AG08396 (cell line): Measurements from ENCODE around the gene PIH1D2.
A peak's percentile ranks its signal among the peaks of the same experiment; 100 is the strongest.
"Not testable (repeated sequence)": the region's sequence is repeated elsewhere in the genome, so short reads cannot be mapped to it uniquely, and the experiment has no call there.

Experiments
- DNase-seq: peaks from one replicate; pipeline ENCODE4 v3.0.0; 2012; ENCODE audit warnings: low spot score, mixed read lengths

Gene PIH1D2, protein sequence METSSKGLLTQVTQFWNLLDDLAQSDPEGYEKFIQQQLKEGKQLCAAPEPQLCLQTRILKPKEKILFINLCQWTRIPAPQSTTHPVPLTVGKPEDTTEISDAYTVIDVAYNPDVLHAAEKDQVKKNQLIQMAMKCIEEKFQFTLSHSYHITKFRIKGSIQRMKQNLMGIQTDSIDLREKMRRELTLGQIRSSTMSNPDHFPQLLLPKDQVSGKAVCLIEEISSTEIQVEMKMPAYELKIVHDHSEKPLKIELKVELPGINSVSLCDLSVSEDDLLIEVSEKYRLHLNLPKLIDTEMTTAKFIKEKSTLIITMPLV

DNA sequence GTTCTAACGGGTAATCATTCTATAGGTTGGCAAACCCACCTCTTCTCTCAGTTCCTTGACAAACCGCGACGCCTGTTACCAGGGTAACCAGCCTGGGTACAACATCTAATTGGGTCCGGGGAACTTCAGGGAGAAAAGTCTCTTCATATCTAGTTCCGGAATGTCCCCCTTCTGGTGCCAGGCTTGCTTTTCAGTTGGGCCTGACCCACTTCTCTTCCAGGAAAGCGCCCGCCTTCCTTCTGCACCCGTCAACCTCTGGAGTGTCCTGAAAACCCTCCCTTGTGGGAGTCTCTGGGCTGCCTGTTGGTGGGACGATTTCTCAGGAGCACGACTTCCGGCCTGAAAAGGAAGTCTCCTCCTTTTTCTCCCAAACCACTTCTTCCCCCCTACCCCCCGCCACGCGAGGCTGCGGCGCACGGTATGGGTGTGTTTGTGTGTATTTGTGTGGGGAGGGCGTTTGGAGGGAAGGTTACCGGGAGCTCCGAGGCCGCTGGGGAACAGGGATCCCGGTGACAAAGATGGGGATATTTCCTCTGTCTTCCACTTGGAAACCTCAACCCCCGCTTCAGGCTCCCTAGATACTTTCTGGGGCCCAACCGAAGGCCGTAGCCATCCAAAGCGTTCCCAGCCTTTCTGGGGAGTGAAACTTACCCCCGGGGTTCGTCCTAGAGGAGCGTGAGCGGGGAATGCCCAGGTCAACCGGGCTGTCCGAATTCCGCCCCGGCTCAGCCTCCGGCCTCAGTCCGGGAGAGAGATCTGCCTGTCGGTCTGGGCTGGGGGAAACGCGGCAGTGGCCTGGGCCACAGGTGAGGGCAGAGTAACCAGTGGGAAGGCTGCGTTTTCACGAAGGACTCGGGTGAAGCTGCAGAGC lies at the start of gene PIH1D2, which contains the start of gene NKAPD1:
Gene PIH1D2, minus strand, starts transcription at position 77 of the 871 bp plus-strand sequence. CDS start 843 bp downstream, outside the sequence.
Gene NKAPD1, plus strand, starts transcription at position 359 of the 871 bp plus-strand sequence. CDS start 1,276 bp downstream, outside the sequence.
- peak; percentile 73 for DNase-seq

DNA sequence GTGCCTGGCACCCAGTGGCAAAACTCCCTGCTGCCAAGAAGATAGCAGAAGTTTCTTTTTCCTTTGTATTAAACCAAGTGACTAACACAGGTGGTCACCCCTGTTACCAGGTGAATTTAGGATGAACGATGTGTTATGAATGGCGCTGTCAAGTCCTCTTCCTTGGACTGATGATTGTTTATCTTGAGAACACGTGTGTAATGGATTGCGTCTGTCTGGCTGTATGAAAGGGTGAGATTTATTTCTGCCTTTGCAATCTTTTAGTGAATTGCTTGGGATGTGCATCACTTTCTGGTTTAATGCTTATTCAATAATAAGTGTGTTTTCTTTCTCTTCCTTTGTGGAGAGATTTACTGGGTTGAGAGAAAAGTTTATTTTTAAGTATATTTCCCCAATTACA lies 49.3 kb upstream of the PIH1D2 start:
- DNase-seq = no peak

DNA sequence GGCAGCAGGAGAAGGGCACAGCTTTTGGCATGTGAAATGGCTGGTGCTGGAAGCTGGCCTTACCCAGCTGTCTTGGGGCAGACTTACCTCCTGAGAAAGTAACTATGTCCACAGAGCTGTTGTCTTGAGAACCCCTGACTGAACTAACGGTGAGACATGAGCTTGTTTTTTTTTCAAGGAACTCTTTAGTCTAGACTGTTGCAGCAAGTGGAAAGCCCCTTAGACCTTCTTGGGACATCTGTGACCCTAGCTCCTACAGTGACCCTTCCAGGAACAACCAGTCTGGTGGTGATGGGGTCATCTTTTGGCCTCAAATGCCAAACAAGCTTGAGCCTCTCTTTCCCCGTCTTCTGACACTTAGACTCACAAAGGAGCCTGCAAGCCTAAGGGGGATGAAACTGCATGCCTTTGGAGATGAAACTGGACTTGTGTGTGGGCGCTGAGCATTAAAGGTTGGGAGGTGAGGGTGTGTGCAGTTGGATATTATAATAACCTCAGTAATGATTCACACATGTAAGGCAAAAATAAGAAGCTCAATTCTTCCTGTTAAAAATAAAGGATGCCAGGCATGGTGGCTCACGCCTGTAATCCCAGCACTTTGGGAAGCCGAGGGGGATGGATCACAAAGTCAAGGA lies 48.3 kb upstream of the PIH1D2 start:
- no peak for DNase-seq

- DNase-seq = no peak
Measured at GRCh38 chr11:112118176-112118575, 44.4 kb upstream of the PIH1D2 start.

GRCh38 chr11:112115386-112115785 lies 41.6 kb upstream of the PIH1D2 start:
- no peak for DNase-seq

- no peak for DNase-seq
Measured at GRCh38 chr11:112114460-112114859, 40.6 kb upstream of the PIH1D2 start.

DNA sequence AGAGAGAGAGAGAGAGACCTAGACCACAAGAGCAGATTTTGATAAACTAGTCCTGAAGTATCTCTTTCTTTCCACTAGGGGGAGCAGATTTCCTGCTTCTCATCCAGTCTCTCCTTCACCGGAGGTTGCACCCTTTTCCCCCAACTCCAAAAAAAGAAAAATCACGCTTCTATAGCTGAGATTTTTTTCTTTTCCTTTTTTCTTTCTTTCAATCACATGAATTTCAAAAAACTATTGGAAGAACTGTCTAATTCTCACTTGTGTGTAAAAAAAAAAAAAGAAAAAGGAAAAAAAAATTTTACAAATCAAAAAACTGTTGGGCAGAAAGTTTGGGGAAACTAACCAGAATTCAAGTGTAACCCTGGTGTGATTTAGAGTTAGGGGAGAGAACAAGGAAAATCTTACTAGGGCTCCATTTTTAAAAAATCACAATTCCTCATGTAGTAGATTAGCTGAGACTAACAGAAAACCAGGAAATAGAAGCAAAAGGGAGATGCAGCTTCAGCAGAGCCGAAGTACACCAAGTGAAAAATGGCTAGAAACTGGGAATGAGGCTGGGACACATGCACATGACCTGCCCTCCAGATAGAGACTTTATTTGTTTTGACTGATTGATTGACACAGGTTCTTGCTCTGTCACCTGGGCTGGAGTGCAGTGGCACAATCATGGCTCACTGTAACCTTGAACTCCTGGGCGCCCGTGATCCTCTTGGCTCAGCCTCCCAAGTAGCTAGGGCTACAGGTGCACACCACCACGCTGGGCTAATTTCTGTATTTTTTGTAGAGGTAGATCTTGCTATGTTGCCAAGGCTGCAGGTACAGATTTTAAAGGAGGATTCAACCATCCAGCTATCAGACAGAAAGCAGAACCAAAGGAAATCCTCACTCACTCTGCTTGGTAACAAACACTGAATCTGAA lies 40.0 kb upstream of the PIH1D2 start:
- peak; percentile 53 for DNase-seq

- DNase-seq = no peak
Measured at GRCh38 chr11:112106070-112106469, 32.3 kb upstream of the PIH1D2 start.

- DNase-seq = no peak
Measured at GRCh38 chr11:112103446-112103845, 29.6 kb upstream of the PIH1D2 start.

GRCh38 chr11:112100462-112100861 lies 26.6 kb upstream of the PIH1D2 start:
- DNase-seq = peak; percentile 44

GRCh38 chr11:112097734-112098528 lies 24.1 kb upstream of the PIH1D2 start:
- DNase-seq = no peak

DNA sequence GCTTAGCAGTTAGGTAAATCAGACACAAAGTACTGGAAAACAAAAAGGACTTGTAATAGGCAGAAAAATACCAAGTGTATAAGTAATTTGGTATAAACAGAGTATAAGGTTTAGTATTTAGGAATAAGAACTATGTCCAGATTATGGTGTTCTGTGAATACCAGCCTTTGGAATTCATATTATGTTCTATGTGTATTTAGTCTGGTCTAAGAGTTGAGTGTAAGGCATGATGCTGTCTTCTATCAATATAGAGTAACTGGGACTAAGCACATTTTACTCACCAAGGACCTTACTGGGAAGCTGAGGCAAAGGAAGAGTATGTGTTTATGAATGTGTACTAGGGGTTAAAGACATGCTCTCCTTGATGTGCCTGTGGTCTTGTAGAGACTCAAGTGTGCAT lies 22.4 kb upstream of the PIH1D2 start:
- DNase-seq = peak; percentile 15

DNA sequence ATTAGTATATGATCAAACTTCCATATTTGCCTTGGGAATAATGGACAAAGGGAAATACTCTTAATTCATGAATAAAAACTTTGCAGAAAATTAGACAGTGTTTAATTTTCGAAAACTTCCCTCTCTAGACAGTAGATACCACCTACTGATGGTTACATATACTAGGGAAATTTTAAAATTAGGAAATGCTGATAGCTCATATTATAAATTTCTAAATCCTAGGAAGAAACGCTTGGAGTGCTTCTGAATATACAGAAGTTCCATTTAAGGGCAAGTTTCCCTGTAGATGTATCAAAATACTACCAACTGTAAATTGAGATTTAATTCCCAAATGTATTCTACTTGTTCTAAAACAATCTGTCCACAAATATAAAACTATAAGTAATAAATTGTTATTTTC lies 21.5 kb upstream of the PIH1D2 start:
- DNase-seq = not testable (repeated sequence)

DNA sequence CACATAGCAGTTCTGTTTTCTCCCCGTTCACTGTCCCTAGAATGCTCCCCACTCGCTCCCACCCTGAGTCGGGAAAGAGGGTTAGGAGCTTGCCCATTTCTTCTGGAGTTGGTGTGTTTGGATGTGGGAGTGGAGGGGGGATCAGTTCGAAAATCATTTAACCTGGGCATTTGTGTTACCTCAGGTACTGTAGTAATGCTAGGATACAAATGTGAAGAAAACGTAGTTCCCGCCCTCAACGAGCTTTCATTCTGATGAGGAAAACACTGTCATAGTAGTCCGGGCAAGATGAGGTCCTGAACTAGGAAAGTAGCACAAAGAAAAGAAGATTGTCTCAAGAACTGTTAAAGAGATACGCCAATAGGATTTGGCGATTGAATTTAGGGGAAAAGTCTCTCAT lies 13.4 kb upstream of the PIH1D2 start:
- peak; percentile 11 for DNase-seq

DNA sequence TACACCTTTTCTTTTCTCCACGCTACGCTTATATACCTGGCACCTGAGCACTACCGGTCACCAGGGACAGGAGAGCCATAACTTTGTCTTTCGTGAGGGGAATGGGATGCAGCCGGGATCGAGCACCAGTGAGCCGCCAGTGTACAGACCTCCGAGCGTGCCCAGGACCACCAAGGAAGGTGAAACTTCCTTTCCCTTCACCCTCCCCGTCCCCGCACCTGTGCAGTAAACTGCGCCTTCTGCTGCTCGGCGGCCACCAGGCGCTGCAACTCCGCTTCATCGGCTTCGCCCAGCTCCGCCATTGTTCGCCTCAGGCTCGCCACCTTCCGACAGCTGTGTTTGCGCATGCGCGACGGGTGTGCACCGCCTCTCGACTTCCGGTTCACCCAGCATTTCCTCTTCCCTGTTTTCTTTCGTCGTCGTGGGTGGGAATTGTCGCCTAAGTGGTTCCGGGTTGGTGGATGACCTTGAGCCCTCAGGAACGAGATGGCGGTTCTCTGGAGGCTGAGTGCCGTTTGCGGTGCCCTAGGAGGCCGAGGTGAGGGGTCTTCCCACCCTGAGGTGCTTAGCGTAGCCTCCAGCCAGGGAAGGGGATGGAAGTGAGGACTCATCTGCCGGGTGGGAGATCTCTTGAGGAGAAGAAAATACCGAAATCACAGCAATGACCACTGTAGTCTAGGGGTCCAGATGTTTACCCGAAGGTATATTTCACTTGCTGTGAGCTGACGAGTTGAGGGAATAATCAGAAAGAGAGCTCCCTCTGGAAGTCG lies 12.8 kb upstream of the PIH1D2 start, which contains the start of the genes SDHD and TIMM8B:
Gene SDHD, plus strand, starts transcription at position 452 of the 770 bp plus-strand sequence. Its CDS starts 35 bp downstream, at position 487.
Gene TIMM8B, minus strand, starts transcription at position 335 of the 770 bp plus-strand sequence. Its CDS starts 33 bp downstream, at position 302.
- DNase-seq = peak; percentile 95

GRCh38 chr11:112085822-112086421 lies 12.1 kb upstream of the PIH1D2 start:
- peak; percentile 52 for DNase-seq

DNA sequence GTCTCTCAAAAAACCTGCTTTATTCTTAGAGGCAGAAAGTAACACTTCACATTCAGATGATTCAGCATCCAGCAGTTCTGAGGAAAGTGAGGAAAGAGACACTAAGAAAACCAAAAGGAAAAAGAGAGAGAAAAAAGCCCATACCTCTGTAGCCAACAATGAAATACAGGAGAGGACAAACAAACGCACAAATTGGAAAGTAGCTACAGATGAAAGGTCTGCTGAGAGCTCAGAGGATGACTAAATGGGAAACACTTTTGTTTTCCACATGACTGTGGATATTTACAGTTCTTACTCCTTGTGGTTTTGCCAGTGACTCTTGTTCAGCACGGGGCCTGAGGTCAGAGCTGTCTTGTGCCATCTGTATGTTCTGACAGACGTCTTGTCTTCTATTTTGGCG lies 8.9 kb upstream of the PIH1D2 start:
- peak; percentile 58 for DNase-seq

GRCh38 chr11:112062923-112063322 lies 10.9 kb downstream of the PIH1D2 start:
- DNase-seq = no peak

GRCh38 chr11:112058103-112058502 lies 15.7 kb downstream of the PIH1D2 start:
- DNase-seq = no peak
